K562 (cell line): Measurements from ENCODE around the gene PRPH2. TPM values are rescaled to one million over a fixed set of nuclear protein-coding genes. Genes with fewer than 3 reads are reported as not detected.

ENCODE experiments used
- ZNF780A ChIP-seq: fragments of 250-450 bp; sonication (Bioruptor Pico); IDR thresholded peaks from 2 replicates; pipeline ENCODE4 v1.5.0; 2021; ENCODE audit warnings: mild to moderate bottlenecking
- polyA plus RNA-seq, 8 experiments: library from polyadenylated mRNA; depleted of rRNA in 4 of 8; stranded (reverse) in 5 of 8; unstranded in 3 of 8; fragments of >200 nt; fragmentation: Nextera tagmentation in 2 of 8; fragmentation: Illumina TruSeq in 1 of 8; extraction: Ambion mirVana in 2 of 8; extraction: Trizol in 1 of 8; gene quantifications; 2 replicates each; pipeline versions ENCODE4 v1.2.1 to v1.2.3, GENCODE V29; 2011 to 2014; ENCODE audit warnings: inconsistent platforms in 1 of 8, missing spikeins in 1 of 8
- total RNA-seq, 7 experiments: library from RNA; depleted of rRNA in 6 of 7; stranded (reverse); fragments of >200 nt in 6 of 7; fragmentation: Illumina TruSeq in 2 of 7; extraction: Trizol in 2 of 7; gene quantifications; 2 replicates each; pipeline versions ENCODE4 v1.2.1 to v1.2.3, GENCODE V29; 2011 to 2021; ENCODE audit warnings: low replicate concordance in 1 of 7
- TF ChIP-seq, protein P1 (sequence below), 2 experiments: fragments of 450-650 bp in 1 of 2; sonication (generic) in 1 of 2; formaldehyde crosslinking in 1 of 2; IDR thresholded peaks; 2 replicates each; pipeline versions ENCODE4 v1.7.1 to v1.9.0; 2016 to 2022; ENCODE audit warnings: inconsistent platforms in 1 of 2, mild to moderate bottlenecking in 1 of 2, missing genetic modification reagents in 1 of 2

PRPH2 gene
- total and polyA plus RNA-seq, 9 of the 15 experiments (the other 6 are each of a cell fraction or from before 2014, with no cell fraction given), result 0.03 to 0.11 (median 0.03) TPM; not detected in 5

DNA sequence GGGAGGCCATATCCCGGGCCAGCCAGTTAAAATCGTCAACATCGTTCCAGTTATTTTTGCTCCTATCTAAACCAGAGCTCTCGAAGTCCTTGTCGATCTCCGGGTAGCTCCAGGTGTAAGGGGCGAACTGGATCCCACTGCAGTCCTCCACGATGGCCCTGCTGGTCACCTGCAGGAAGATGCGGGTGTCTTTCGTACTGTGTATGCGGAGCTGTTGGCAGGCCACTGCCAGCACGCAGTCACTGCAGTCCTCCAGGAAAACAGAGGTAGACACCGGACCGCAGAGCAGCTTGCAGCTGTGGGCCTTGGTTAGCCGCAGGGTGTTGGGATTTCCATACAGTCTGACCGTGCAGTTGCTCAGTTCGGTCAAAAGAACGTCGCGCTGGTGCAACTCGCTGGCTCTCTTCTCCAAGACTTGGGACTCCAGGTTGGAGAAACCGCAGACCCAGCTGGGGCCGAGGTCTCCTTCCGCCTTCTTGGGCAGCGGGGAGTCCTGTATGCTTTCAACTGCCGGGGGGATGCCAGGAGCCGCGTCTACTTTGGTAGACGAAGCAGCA lies 22.8 kb upstream of the PRPH2 start (continued):
- TF ChIP-seq, protein P1, sequence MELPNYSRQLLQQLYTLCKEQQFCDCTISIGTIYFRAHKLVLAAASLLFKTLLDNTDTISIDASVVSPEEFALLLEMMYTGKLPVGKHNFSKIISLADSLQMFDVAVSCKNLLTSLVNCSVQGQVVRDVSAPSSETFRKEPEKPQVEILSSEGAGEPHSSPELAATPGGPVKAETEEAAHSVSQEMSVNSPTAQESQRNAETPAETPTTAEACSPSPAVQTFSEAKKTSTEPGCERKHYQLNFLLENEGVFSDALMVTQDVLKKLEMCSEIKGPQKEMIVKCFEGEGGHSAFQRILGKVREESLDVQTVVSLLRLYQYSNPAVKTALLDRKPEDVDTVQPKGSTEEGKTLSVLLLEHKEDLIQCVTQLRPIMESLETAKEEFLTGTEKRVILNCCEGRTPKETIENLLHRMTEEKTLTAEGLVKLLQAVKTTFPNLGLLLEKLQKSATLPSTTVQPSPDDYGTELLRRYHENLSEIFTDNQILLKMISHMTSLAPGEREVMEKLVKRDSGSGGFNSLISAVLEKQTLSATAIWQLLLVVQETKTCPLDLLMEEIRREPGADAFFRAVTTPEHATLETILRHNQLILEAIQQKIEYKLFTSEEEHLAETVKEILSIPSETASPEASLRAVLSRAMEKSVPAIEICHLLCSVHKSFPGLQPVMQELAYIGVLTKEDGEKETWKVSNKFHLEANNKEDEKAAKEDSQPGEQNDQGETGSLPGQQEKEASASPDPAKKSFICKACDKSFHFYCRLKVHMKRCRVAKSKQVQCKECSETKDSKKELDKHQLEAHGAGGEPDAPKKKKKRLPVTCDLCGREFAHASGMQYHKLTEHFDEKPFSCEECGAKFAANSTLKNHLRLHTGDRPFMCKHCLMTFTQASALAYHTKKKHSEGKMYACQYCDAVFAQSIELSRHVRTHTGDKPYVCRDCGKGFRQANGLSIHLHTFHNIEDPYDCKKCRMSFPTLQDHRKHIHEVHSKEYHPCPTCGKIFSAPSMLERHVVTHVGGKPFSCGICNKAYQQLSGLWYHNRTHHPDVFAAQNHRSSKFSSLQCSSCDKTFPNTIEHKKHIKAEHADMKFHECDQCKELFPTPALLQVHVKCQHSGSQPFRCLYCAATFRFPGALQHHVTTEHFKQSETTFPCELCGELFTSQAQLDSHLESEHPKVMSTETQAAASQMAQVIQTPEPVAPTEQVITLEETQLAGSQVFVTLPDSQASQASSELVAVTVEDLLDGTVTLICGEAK (IDR thresholded peaks at IDR 0.05), result no peak; the same call in 1 of the 2 replicates
- TF ChIP-seq, protein P1 (CRISPR knock-in tag; IDR thresholded peaks at IDR 0.05), result no peak
- TF ChIP-seq ZNF780A (CRISPR knock-in tag), result no peak
